Naive B cell (primary cell): ENCODE data around the gene GPR32. TPM values are rescaled to one million over a fixed set of nuclear protein-coding genes. Genes with fewer than 3 reads are reported as not detected.
"Not testable (repeated sequence)": the region's sequence is repeated elsewhere in the genome, so short reads cannot be mapped to it uniquely, and the experiment has no call there.

Source experiments
- ATAC-seq, 2 donors: fragments of 150-1000 bp; cut with Tn5 transposase; 2 replicates each; pipeline ENCODE4 v1.10.0; 2021; ENCODE audit warnings: low read depth in 2 of 2, mild to moderate bottlenecking in 2 of 2, moderate library complexity in 2 of 2
- DNase-seq: peaks from one replicate; pipeline ENCODE4 v3.0.0; 2022
- H3K27ac Mint-ChIP-seq, 6 donors: one replicate each; pipeline ENCODE4 v1.8.0; 2020 to 2022; ENCODE audit warnings: mild to moderate bottlenecking in 6 of 6, mixed read lengths in 6 of 6, moderate library complexity in 5 of 6, inconsistent platforms in 2 of 6
- H3K27me3 Mint-ChIP-seq, 3 donors: one replicate each; pipeline ENCODE4 v1.8.0; 2021 to 2022; ENCODE audit warnings: mixed read lengths in 3 of 3, mild to moderate bottlenecking in 1 of 3
- H3K36me3 Mint-ChIP-seq, 2 donors: one replicate each; pipeline ENCODE4 v1.8.0; 2020 to 2022; ENCODE audit warnings: mixed read lengths in 2 of 2, inconsistent platforms in 1 of 2, mild to moderate bottlenecking in 1 of 2
- H3K4me1 Mint-ChIP-seq, 3 donors: one replicate each; pipeline ENCODE4 v1.8.0; 2020 to 2022; ENCODE audit warnings: mixed read lengths in 3 of 3, inconsistent platforms in 1 of 3, mild to moderate bottlenecking in 1 of 3, moderate library complexity in 1 of 3
- H3K4me3 Mint-ChIP-seq, 8 donors: one replicate each; pipeline ENCODE4 v1.8.0; 2020 to 2022; ENCODE audit warnings: mild to moderate bottlenecking in 8 of 8, mixed read lengths in 8 of 8, moderate library complexity in 8 of 8, inconsistent platforms in 2 of 8
- H3K9me3 Mint-ChIP-seq, 7 donors: one replicate each; pipeline ENCODE4 v1.8.0; 2020 to 2022; ENCODE audit warnings: mixed read lengths in 7 of 7, mild to moderate bottlenecking in 5 of 7, inconsistent platforms in 2 of 7, moderate library complexity in 1 of 7
- polyA plus RNA-seq, 6 donors: library from polyadenylated mRNA; unstranded; fragments of 300-500 nt; fragmentation: Illumina TruSeq; gene quantifications; one replicate each; pipeline ENCODE4 v1.2.3, GENCODE V29; 2021; ENCODE audit warnings: low read depth in 6 of 6

GPR32 gene
- polyA plus RNA-seq, 6 donors from 2014 or later = not detected

DNA sequence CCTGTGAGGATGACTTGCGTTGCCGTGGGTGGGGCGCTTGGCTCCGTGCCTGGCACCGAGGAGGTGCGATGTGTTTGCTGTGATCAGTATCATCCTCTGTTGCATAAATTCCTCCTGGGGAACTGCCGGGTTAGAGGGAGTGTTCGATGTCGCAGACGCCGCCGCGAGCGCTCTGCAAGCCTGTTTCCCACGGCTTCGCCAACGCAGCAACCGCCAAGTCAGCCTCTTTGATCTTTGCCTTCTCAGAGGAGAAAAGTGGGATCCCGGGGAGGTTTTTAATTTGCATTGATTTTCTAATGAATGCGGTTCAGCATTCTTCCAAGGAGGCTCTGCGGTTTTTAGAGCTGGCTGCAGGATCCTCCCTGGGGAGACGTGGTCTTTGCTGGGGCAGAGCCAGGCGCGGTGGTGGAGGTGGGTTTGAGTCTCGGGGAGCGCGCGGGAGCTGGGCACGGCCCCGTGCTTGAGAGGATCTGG is 7.6 kb downstream of the GPR32 start:
- Mint-ChIP-seq H3K36me3 (peaks cover 0 to 6% of the 10 kb centered on the region in 2 donors), H3K4me3 (no peak overlapping the region), H3K9me3 (peaks cover 0 to 6% (median 3%) of the 10 kb centered on the region in 7 donors), H3K4me1 (peaks cover 0 to 10% (median 8%) of the 10 kb centered on the region in 3 donors), H3K27me3 (peaks cover 48 to 90% (median 64%) of the 10 kb centered on the region in 3 donors), H3K27ac (no peak overlapping the region)
- DNase-seq (no peak), ATAC-seq (no peak)

DNA sequence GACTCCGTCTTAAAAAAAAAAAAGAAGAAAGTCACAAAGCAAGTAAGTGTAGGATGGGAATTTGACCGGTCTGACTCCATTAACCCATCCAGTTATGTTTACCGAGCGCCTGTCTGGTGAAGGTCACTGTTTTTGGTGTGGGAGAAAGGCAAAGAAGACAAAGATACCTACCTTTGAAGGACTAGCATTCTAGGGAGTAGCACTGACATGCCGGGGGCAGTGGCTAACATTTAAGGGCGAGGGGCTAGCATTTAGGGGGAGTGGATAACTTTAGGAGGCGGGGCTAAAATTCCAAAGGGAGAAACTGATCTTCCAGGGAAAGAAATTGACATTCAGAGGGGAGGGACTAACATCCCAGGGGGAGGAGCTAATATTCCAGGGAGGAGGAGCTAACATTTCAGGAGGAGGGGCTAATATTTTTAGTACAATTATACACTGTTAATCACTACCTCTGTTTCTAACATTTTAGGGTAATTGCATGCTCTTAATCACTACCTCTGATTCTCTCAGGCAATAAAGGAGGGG is 8.7 kb downstream of the GPR32 start:
- ATAC-seq = no peak
- H3K4me1 Mint-ChIP-seq = peaks cover 0 to 15% (median 10%) of the 10 kb centered on the region in 3 donors
- no peak for DNase-seq
- peaks cover 54 to 88% (median 66%) of the 10 kb centered on the region in 3 donors for H3K27me3 Mint-ChIP-seq
- H3K4me3 Mint-ChIP-seq = peak overlapping the region in 1 of 8 donors; percentile 77
- peaks cover 0 to 6% (median 3%) of the 10 kb centered on the region in 7 donors for H3K9me3 Mint-ChIP-seq
- H3K27ac Mint-ChIP-seq = peak overlapping the region in 1 of 6 donors; percentile 52
- H3K36me3 Mint-ChIP-seq = peaks cover 0 to 6% of the 10 kb centered on the region in 2 donors

DNA sequence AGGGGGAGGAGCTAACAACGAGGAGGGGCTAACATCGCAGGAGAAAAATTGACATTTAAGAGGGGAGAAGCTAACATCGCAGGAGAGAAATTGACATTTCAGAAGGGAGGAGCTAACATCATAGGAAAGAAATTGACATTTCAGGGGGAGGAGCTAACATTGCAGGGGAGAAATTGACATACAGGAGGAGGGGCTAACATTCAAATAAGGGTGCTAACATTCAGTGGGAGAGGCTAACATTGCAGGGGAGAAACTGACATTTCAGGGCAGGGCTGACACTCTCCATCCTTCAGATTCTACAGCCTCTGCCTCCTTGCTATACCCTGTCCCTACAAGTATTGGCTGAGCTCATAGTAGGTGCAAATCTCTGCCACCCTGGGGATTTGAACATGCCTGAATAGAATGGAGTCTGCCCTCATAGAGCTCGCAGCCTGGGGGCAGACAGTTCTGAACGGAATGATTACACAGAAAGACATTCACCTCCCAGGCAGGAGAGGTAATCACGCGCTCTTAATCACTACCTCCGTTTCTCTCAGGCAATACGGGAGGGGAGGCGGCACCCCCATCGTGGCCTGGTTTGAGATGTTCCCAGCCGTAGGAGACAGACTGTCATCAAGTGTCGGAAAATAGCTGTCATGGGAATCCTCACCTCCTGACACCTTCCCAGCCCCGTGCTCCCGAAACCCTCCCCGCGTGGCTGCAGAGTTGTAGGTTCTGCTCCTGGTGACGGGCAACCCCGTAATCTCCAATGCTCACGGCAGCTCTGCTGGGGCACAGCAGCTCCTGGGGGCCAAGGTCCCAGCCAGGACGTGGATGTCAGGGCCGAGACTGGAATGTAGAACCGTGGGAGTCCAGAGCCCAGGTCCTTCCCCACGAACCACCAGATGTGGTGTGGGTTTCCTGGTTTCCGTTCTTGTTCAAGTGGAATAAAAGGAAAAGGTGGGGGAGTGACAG is 9.5 kb downstream of the GPR32 start:
- peaks cover 53 to 81% (median 66%) of the 10 kb centered on the region in 3 donors for H3K27me3 Mint-ChIP-seq

DNA sequence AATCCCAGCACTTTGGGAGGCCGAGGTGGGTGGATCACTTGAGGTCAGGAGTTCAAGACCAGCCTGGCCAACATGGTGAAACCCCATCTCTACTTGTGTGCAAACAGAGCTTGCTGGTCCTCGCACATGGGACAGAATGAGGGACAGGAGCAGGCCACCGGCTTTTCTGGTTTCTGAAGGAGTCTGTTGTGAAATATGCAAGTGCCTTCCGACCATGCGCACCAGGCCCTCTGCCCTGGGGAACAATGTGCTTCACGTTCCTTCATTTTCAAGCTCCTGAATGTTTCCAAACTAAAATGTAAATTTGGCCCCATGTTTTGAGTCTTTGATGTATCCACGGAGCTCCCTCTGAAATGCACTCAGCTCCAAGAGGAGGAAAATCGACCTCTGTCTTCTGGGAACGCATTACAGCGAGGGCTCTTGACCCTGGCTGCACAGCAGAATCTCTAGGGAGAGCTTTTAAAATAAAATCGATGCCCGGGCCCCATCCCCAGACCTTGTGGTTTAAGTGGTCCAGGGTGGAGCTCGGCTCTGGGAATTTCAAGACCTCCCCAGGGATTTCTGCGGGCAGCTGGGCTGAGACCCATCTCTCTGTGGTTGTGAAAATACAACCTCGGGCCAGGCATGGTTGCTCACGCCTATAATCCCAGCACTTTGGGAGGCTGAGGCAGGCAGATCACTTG is 10.6 kb downstream of the GPR32 start:
- H3K36me3 Mint-ChIP-seq = peaks cover 0 to 6% of the 10 kb centered on the region in 2 donors
- H3K4me1 Mint-ChIP-seq = peaks cover 0 to 18% (median 10%) of the 10 kb centered on the region in 3 donors
- H3K4me3 Mint-ChIP-seq = peak overlapping the region in 1 of 8 donors; percentile 41
- peaks cover 0 to 6% (median 3%) of the 10 kb centered on the region in 7 donors for H3K9me3 Mint-ChIP-seq
- H3K27ac Mint-ChIP-seq = no peak overlapping the region
- ATAC-seq (no peak), DNase-seq (no peak)
- peaks cover 47 to 71% (median 63%) of the 10 kb centered on the region in 3 donors for H3K27me3 Mint-ChIP-seq

More for the DNA sequence above, 9.5 kb downstream of the GPR32 start:
- Mint-ChIP-seq H3K36me3 (peaks cover 0 to 6% of the 10 kb centered on the region in 2 donors), H3K27ac (peak overlapping the region in 1 of 6 donors; percentile 56), H3K4me3 (no peak overlapping the region), H3K4me1 (peaks cover 0 to 18% (median 10%) of the 10 kb centered on the region in 3 donors), H3K9me3 (peaks cover 0 to 6% (median 3%) of the 10 kb centered on the region in 7 donors)
- DNase-seq (no peak), ATAC-seq (no peak)

DNA sequence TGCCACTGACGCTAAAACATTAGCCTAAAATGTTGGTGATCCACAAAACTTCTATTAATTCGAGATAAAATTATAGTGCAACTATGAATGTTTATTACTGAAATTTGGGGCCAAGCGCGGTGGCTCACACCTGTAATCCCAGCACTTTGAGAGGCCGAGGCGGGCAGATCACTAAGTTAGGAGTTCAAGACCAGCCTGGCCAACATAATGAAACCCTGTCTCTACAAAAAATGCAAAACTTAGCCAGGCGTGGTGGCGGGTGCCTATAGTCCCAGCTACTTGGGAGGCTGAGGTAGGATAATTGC is 13.5 kb downstream of the GPR32 start:
- not testable (repeated sequence) for ATAC-seq, H3K36me3 Mint-ChIP-seq, H3K4me3 Mint-ChIP-seq, DNase-seq, H3K9me3 Mint-ChIP-seq
- H3K27me3 Mint-ChIP-seq = peaks cover 28 to 46% (median 45%) of the 10 kb centered on the region in 3 donors
- H3K4me1 Mint-ChIP-seq = peaks cover 0 to 14% (median 4%) of the 10 kb centered on the region in 3 donors
- H3K27ac Mint-ChIP-seq = peak overlapping the region in 3 of 6 donors; percentile 26 to 44 (median 38)

DNA sequence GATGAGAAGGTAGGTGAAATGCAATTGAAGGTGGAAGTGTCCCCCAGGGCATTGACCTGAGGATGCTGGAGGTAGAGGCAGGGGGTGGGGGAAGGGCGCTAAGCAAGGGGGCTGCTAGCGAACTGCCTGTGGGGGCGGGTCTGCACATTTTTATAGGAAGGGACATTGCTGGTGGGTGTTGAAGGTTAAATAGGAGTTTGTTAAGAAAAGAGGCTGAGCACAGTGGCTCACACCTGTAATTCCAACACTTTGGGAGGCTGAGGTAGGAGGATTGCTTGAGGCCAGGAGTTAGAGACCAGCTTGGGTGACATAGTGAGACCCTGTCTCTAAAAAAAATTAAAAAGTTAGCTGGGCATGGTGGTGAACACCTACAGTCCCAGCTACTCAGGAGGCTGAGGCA is 14.4 kb downstream of the GPR32 start:
- Mint-ChIP-seq H3K9me3 (no peaks in the 10 kb centered on the region), H3K4me1 (peaks cover 0 to 14% (median 4%) of the 10 kb centered on the region in 3 donors), H3K27me3 (peaks cover 19 to 37% (median 36%) of the 10 kb centered on the region in 3 donors), H3K4me3 (peak overlapping the region in 1 of 8 donors; percentile 35), H3K27ac (no peak overlapping the region), H3K36me3 (no peaks in the 10 kb centered on the region)
- DNase-seq = no peak
- no peak for ATAC-seq

DNA sequence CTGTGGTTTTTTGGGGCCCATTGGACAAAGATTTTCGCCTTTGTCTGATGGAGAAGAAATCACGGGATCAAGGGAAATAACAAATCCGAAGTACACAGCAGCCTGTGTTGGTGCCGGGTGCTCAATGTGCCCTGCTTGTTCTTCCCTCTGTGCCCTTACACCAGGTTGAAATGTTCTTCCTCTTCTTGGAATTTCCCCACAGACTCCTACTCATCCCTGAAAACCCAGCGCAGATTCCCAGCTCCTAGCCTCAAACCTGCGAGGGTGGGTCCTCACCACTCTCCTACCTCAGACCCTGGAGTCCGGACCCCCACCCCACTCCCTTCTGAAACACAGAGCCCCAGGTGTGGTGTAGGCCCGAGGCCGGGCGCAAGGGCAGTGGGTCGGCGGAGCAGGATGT is 15.1 kb downstream of the GPR32 start:
- H3K36me3 Mint-ChIP-seq = no peaks in the 10 kb centered on the region
- no peak for DNase-seq
- H3K27ac Mint-ChIP-seq = no peak overlapping the region
- H3K4me3 Mint-ChIP-seq = no peak overlapping the region
- peaks cover 0 to 14% (median 4%) of the 10 kb centered on the region in 3 donors for H3K4me1 Mint-ChIP-seq
- peaks cover 13 to 31% (median 29%) of the 10 kb centered on the region in 3 donors for H3K27me3 Mint-ChIP-seq
- ATAC-seq = no peak
- H3K9me3 Mint-ChIP-seq = no peaks in the 10 kb centered on the region

DNA sequence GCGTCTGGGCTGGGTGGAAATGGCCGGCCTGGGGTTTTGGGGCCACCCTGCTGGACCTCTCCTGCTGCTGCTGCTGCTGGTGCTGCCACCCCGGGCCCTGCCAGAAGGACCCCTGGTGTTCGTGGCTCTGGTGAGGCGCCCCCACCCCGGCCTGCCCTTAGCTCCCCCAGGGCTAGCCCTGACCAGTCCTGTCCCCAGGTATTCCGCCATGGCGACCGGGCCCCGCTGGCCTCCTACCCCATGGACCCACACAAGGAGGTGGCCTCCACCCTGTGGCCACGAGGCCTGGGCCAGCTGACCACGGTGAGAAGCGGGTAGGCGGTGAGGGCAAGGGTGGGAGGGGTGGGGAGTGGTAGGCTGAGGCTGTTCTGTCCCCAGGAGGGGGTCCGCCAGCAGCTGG is 20.1 kb downstream of the GPR32 start, which contains the start of gene ACP4:
ACP4 (plus strand) TSS at position 20 of the 400 bp plus-strand sequence; CDS start at position 20, 0 bp downstream.
- H3K4me1 Mint-ChIP-seq = peaks cover 5 to 7% (median 6%) of the 10 kb centered on the region in 3 donors
- no peaks in the 10 kb centered on the region for H3K9me3 Mint-ChIP-seq
- H3K36me3 Mint-ChIP-seq = no peaks in the 10 kb centered on the region
- no peak for ATAC-seq
- peaks cover 0 to 13% (median 0%) of the 10 kb centered on the region in 3 donors for H3K27me3 Mint-ChIP-seq
- H3K27ac Mint-ChIP-seq = peak within 1 kb of the TSS in 3 of 6 donors; percentile 14 to 61 (median 28)
- DNase-seq = no peak
- H3K4me3 Mint-ChIP-seq = peak within 1 kb of the TSS in 1 of 8 donors; percentile 76

DNA sequence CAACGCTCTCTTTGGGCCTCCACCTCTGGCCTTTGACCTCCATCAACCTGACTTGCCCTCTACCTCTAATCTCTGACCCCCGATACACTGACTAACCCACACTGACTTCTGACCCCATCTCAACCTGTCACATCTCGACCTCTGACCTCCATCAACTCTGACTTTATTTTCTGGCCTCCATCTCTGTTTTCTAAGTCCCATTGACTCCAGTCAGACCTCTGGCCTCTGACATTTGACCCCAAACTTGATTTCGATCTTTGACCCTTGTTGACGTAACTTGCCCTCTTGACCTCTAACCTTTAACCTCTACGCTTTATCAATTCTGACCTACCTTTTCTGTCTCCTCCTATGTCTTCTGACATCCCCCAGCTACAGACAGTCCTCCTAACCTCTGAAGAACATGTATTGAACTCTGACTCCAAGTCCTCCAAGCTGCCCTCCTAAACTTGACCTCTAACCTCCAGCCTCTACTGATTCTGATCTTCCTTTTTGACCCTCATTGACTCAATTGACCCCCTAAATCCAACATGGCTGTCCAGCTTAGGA is 20.7 kb downstream of the GPR32 start:
- peak overlapping the region in 3 of 6 donors; percentile 14 to 61 (median 28) for H3K27ac Mint-ChIP-seq
- DNase-seq = no peak
- peaks cover 0 to 8% (median 0%) of the 10 kb centered on the region in 3 donors for H3K27me3 Mint-ChIP-seq
- peak overlapping the region in 1 of 8 donors; percentile 61 for H3K4me3 Mint-ChIP-seq
- no peaks in the 10 kb centered on the region for H3K9me3 Mint-ChIP-seq
- no peaks in the 10 kb centered on the region for H3K36me3 Mint-ChIP-seq
- ATAC-seq = no peak
- H3K4me1 Mint-ChIP-seq = peaks cover 5 to 7% (median 6%) of the 10 kb centered on the region in 3 donors

DNA sequence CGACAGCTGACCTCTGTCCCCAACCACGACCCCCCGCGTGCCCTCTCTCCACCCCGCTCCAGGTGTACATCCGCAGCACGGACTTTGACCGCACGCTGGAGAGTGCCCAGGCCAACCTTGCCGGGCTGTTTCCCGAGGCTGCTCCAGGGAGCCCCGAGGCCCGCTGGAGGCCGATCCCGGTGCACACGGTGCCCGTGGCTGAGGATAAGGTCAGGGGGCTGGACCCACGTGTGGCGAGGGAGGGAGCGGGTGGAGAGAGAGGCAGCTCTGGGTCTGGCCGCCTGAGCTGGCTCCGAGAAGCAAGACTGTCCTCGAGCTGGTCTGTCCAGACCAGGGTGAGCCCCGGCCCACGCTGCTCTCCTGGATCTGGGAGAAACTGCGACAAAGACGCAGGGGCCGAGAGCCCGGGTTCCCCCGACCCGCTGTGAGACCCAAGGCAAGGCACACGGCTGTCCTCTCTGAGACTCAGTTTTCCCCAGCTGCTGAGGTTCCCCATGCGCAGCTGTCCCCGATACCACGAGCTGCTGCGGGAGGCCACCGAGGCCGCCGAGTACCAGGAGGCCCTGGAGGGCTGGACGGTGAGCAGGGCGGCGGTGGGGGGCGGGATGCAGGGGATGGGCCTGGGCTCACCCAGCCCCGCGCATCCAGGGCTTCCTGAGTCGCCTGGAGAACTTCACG is 21.5 kb downstream of the GPR32 start:
- Mint-ChIP-seq H3K9me3 (no peaks in the 10 kb centered on the region), H3K27ac (peak overlapping the region in 1 of 6 donors; percentile 14), H3K36me3 (no peaks in the 10 kb centered on the region), H3K27me3 (peaks cover 0 to 5% (median 0%) of the 10 kb centered on the region in 3 donors), H3K4me3 (no peak overlapping the region), H3K4me1 (peaks cover 5 to 7% (median 6%) of the 10 kb centered on the region in 3 donors)
- no peak for DNase-seq
- ATAC-seq = no peak

DNA sequence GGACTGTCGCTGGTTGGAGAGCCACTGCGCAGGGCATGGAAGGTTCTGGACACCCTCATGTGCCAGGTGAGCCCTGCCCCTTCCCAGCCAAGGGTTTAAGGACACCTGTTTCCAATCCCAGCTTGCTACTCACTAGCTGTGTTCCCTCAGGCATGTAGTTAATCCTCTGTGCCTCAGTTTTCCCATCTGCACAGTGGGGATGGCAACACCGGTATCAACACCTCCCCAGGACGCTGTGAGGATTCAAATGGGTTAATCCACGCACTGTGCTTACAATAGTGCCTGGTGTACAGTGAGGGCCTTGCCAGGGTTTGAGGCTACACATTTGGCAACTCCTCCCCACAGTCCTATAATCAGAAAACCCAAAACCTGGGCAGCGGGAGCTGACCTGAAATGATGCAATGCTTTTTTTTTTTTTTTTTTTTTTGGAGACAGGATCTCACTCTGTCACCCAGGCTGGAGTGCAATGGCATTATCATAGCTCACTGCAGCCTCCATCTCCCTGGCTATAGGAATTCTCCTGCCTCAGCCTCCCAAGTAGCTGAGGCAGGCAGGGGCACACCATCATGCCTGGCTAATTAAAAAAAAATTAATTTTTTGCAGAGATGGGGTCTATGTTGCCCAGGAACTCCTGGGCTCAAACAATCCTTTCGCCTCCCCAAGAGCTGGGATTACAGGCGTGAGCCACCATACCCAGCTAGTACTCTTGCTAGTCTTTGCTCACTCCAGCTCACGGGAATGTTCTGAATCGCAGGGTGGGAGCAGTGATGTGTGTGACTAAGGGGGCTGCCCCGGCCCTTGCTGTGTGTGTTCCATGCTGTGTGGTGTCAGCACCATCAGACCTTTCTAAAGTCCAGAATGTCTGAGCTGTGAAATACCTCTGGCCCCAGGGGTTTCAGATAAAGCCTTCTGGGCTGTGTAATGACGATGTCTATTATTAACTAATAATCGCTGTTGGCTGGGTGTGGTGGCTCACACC is 22.3 kb downstream of the GPR32 start:
- ATAC-seq (no peak), DNase-seq (no peak)
- Mint-ChIP-seq H3K27ac (no peak overlapping the region), H3K36me3 (no peaks in the 10 kb centered on the region), H3K4me1 (peaks cover 5 to 7% (median 6%) of the 10 kb centered on the region in 3 donors), H3K4me3 (no peak overlapping the region), H3K9me3 (no peaks in the 10 kb centered on the region), H3K27me3 (peaks cover 0 to 5% (median 0%) of the 10 kb centered on the region in 3 donors)
